Transverse colon (tissue), 4 donors: ENCODE measurements around the gene CYB5R4.

ENCODE experiments used
- CTCF ChIP-seq, 5 experiments: fragments of 200-600 bp in 3 of 5; fragments of 450-650 bp in 2 of 5; sonication (generic) in 3 of 5; IDR thresholded peaks; 1 replicate in 2 of 5; 2 replicates in 3 of 5; pipeline ENCODE4 v1.5.1; 2016 to 2017; ENCODE audit warnings: antibody characterized with exemption in 5 of 5, inconsistent platforms in 3 of 5, mild to moderate bottlenecking in 2 of 5, moderate library complexity in 1 of 5
- POLR2A ChIP-seq: fragments of 450-650 bp; IDR thresholded peaks from one replicate; pipeline ENCODE4 v1.6.1; 2016; ENCODE audit warnings: antibody characterized with exemption, mild to moderate bottlenecking, moderate library complexity
- POLR2AphosphoS5 ChIP-seq, 3 donors: sonication (generic); formaldehyde crosslinking; IDR thresholded peaks; one replicate each; pipeline ENCODE4 v1.6.1; 2016; ENCODE audit warnings: antibody characterized with exemption in 3 of 3

- no peak for TF ChIP-seq CTCF (IDR thresholded peaks at IDR 0.05)
- TF ChIP-seq POLR2A = no peak
- TF ChIP-seq POLR2AphosphoS5 (IDR thresholded peaks at IDR 0.05) = no peak
Observed at GRCh38 chr6:83985308-83985713, 125.8 kb downstream of the CYB5R4 start.
